Kidney (tissue), 14 donors: ENCODE results near the gene MLANA. TPM values are rescaled to one million over a fixed set of nuclear protein-coding genes. Genes with fewer than 3 reads are reported as not detected.
A peak's percentile ranks its signal among the peaks of the same experiment; 100 is the strongest.

Experiments used
- DNase-seq, 5 donors: peaks; one replicate each; pipeline ENCODE4 v3.0.0-alpha.2; 2013 to 2020
- FAIRE-seq: peaks from 2 replicates; lab custom pipeline; 2012; peaks lifted over from hg19 to GRCh38; lab: Jason Lieb, UNC
- H3K27ac ChIP-seq, 2 donors: one replicate each; pipeline ENCODE4 v1.7.0; 2013; ENCODE audit warnings: low read depth in 2 of 2, low read length in 2 of 2, inconsistent platforms in 1 of 2
- H3K27me3 ChIP-seq: one replicate; pipeline ENCODE4 v1.7.1; 2013; ENCODE audit warnings: low read length, inconsistent platforms; ENCODE audit not compliant: control insufficient read depth, insufficient read depth
- H3K36me3 ChIP-seq, 3 donors: one replicate each; pipeline versions ENCODE4 v1.7.0 to v1.7.1; 2013; ENCODE audit warnings: low read length in 3 of 3, control low read depth in 1 of 3, inconsistent platforms in 1 of 3; ENCODE audit not compliant: insufficient read depth in 3 of 3, control insufficient read depth in 2 of 3
- H3K4me1 ChIP-seq, 3 donors: one replicate each; pipeline versions ENCODE4 v1.7.0 to v1.7.1; 2013; ENCODE audit warnings: low read length in 3 of 3, inconsistent platforms in 1 of 3, low read depth in 1 of 3; ENCODE audit not compliant: control insufficient read depth in 2 of 3, insufficient read depth in 2 of 3
- H3K4me3 ChIP-seq, 3 donors: one replicate each; pipeline versions ENCODE4 v1.7.0 to v1.8.1; 2013; ENCODE audit warnings: low read length in 3 of 3, control low read depth in 1 of 3, inconsistent platforms in 1 of 3
- H3K9ac ChIP-seq, 3 donors: one replicate each; pipeline versions ENCODE4 v1.7.0 to v1.7.1; 2013; ENCODE audit warnings: low read length in 3 of 3, control low read depth in 1 of 3, inconsistent platforms in 1 of 3
- H3K9me3 ChIP-seq, 3 donors: one replicate each; pipeline versions ENCODE4 v1.7.0 to v1.7.1; 2013; ENCODE audit warnings: low read length in 3 of 3, control low read depth in 1 of 3, inconsistent platforms in 1 of 3; ENCODE audit not compliant: control insufficient read depth in 2 of 3, insufficient read depth in 1 of 3
- intact Hi-C: fragments of 100-400 bp; cut with DNase I; formaldehyde crosslinking; loops from one replicate; pipeline ENCODE4 v1.11.1; 2022
- polyA plus RNA-seq: library from polyadenylated mRNA; stranded (reverse); fragments of 350-450 nt; fragmentation: Illumina TruSeq; extraction: RNeasy Lipid Tissue Mini Kit (QIAGEN cat#74804); gene quantifications from one replicate; pipeline ENCODE4 v1.2.3, GENCODE V29; 2014; ENCODE audit warnings: low read depth, low replicate concordance; ENCODE audit not compliant: insufficient read depth
- total RNA-seq: library from RNA; stranded (reverse); fragmentation: NEBNext Ultra II Directional; extraction: Animal tissue kit (Norgen Biotek cat#: 25700); gene quantifications from one replicate; pipeline ENCODE4 v1.2.1, GENCODE V29; 2021
- TF ChIP-seq, protein P1 (sequence below): IDR thresholded peaks from 3 replicates; pipeline ENCODE4 v1.5.1; 2012; ENCODE audit warnings: mild to moderate bottlenecking, moderate library complexity, borderline replicate concordance; ENCODE audit not compliant: insufficient read depth; ENCODE audit errors: extremely low read depth
- donor health status: control.
- donor health status: control.
- donor health status: control.
- donor health status: control.
- donor health status: control.
- donor health status: DM: yes; HTN: yes; CAD: no.
- donor health status: Normal renal cell carcinoma (clear cell type).

Gene MLANA
- total and polyA plus RNA-seq, 2 donors from 2014 or later = not detected

DNA sequence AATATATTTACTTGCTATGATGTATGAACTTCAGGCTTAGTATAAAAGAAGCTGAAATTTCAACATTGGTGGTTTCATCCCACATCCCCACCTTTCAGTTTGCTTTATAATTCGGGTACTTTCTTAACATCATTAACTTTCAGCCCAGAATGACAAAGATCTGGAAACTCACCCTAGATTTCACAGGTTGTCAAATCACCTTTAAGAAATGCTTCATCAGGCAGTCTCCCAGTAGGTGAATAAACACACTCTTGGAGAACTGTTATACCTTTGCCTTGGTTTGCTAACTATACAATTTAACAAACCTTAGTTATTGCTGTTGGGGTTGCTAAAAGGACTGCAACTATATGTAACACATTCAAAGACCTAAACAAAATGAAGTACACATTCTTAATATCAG, 54.4 kb downstream of the MLANA start:
- FAIRE-seq (no peak), DNase-seq (no peak)
- TF ChIP-seq, protein P1, sequence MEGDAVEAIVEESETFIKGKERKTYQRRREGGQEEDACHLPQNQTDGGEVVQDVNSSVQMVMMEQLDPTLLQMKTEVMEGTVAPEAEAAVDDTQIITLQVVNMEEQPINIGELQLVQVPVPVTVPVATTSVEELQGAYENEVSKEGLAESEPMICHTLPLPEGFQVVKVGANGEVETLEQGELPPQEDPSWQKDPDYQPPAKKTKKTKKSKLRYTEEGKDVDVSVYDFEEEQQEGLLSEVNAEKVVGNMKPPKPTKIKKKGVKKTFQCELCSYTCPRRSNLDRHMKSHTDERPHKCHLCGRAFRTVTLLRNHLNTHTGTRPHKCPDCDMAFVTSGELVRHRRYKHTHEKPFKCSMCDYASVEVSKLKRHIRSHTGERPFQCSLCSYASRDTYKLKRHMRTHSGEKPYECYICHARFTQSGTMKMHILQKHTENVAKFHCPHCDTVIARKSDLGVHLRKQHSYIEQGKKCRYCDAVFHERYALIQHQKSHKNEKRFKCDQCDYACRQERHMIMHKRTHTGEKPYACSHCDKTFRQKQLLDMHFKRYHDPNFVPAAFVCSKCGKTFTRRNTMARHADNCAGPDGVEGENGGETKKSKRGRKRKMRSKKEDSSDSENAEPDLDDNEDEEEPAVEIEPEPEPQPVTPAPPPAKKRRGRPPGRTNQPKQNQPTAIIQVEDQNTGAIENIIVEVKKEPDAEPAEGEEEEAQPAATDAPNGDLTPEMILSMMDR = no peak
- intact Hi-C loops = no loop called here
- Histone ChIP-seq H3K27ac (no peak overlapping the region), H3K9me3 (no peaks in the 10 kb centered on the region), H3K4me3 (no peak overlapping the region), H3K36me3 (no peaks in the 10 kb centered on the region), H3K4me1 (peaks cover 0 to 19% (median 6%) of the 10 kb centered on the region in 3 donors), H3K27me3 (no peaks in the 10 kb centered on the region), H3K9ac (no peak overlapping the region)

DNA sequence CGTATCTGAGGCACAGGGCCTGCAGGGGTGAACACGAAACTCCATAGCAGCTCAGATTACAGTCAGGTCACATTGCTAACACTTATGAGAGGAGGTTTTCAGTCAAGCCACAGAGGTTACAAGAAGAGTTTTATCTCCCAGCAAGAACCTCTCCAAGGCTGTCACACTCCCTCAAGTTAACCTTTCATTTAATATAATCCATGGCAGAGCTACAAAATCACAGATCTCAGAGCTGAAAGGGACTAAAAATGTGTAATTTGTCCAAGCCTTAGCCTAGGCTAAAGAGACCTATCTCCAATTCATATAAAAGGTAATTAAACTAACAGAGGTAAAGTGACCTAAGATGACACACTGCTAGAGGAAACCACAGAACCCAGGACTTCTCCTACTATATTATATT, 57.2 kb downstream of the MLANA start:
- Histone ChIP-seq H3K4me3 (no peak overlapping the region), H3K27ac (peak overlapping the region in 1 of 2 donors; percentile 5), H3K9ac (no peak overlapping the region), H3K36me3 (no peaks in the 10 kb centered on the region), H3K4me1 (peaks cover 0 to 22% (median 6%) of the 10 kb centered on the region in 3 donors), H3K27me3 (no peaks in the 10 kb centered on the region), H3K9me3 (no peaks in the 10 kb centered on the region)
- DNase-seq (peak in 3 of 5 donors; percentile 15 to 71 (median 65)), FAIRE-seq (no peak)
- TF ChIP-seq, protein P1 = no peak
- intact Hi-C loops = no loop called here

DNA sequence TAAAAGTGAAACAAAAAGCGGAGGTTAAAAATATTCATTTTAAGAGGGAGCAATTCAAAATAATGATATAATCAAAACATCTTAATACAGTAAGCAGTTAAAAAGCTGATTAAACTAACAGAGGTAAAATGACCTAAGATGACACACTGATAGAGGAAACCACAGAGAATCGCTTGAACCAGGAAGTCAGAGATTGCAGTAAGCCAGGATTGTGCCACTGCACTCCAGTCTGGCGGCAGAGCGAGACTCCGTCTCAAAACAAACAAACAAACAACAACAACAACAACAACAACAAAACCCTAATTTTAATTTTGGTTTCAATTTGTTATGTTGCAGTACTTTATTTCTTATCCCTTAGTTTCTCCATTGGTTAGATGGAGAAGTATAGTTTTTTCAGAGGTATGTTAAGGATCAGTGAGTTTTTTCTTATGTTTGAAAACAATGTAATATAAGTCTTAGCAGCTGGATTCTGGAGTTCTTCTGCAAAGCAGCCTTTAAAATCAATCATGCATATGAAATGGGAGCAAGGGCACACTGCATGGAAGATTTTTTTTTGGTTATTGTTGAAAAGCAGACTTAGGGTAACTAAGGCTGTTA, 58.5 kb downstream of the MLANA start:
- peak overlapping the region in 1 of 2 donors; percentile 34 for H3K27ac ChIP-seq
- H3K36me3 ChIP-seq = no peaks in the 10 kb centered on the region
- peak overlapping the region; percentile 49 to 55 (median 49) for H3K4me3 ChIP-seq
- FAIRE-seq (peak; percentile 64), DNase-seq (peak in 2 of 5 donors; percentile 24 to 29)
- intact Hi-C loops = no loop called here
- H3K4me1 ChIP-seq = peaks cover 0 to 25% (median 6%) of the 10 kb centered on the region in 3 donors
- H3K27me3 ChIP-seq = no peaks in the 10 kb centered on the region
- TF ChIP-seq, protein P1 = no peak
- H3K9ac ChIP-seq = peak overlapping the region in 2 of 3 donors; percentile 8 to 20
- H3K9me3 ChIP-seq = no peaks in the 10 kb centered on the region
